ENCODE data around the gene C1orf210.

DNA sequence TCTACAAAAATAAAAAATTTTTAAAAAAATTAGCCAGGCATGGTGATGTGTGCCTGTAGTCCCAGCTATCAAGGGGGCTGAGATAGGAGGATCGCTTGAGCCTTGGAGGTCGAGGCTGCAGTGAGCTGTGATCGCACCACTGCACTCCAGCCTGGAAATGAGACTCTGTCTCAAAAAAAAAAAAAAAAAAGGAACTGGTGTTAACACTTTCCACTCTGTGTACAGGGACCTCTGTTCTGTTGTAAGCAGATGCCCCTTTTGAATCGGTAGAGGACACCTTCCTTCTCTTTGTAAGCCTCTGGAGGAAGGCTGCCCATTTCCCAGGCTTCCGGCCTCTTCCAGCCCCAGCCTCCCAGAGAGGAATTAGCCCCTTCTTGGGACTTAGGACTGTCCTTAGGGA lies 7.3 kb upstream of the C1orf210 start:
- TF ChIP-seq, protein P1, sequence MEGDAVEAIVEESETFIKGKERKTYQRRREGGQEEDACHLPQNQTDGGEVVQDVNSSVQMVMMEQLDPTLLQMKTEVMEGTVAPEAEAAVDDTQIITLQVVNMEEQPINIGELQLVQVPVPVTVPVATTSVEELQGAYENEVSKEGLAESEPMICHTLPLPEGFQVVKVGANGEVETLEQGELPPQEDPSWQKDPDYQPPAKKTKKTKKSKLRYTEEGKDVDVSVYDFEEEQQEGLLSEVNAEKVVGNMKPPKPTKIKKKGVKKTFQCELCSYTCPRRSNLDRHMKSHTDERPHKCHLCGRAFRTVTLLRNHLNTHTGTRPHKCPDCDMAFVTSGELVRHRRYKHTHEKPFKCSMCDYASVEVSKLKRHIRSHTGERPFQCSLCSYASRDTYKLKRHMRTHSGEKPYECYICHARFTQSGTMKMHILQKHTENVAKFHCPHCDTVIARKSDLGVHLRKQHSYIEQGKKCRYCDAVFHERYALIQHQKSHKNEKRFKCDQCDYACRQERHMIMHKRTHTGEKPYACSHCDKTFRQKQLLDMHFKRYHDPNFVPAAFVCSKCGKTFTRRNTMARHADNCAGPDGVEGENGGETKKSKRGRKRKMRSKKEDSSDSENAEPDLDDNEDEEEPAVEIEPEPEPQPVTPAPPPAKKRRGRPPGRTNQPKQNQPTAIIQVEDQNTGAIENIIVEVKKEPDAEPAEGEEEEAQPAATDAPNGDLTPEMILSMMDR (IDR thresholded peaks at IDR 0.05) = no peak
- no peak for TF ChIP-seq POLR2A (IDR thresholded peaks at IDR 0.05)
